Vagina (tissue), 2 donors: Measurements from ENCODE around the gene SMARCA2. TPM values are rescaled to one million over a fixed set of nuclear protein-coding genes. Genes with fewer than 3 reads are reported as not detected.

Source experiments
- DNase-seq, 2 donors: peaks; one replicate each; pipeline ENCODE4 v3.0.0-alpha.2; 2017; ENCODE audit errors: extremely low spot score in 2 of 2
- H3K27ac ChIP-seq: fragments of 200-600 bp; sonication (generic); one replicate; pipeline ENCODE4 v1.5.1; 2019
- H3K27me3 ChIP-seq: fragments of 200-600 bp; sonication (generic); one replicate; pipeline ENCODE4 v1.5.1; 2019
- H3K36me3 ChIP-seq, 2 donors: fragments of 200-600 bp; sonication (generic); one replicate each; pipeline ENCODE4 v1.5.1; 2017 to 2019
- H3K4me1 ChIP-seq: fragments of 200-600 bp; sonication (generic); one replicate; pipeline ENCODE4 v1.5.1; 2019
- H3K4me3 ChIP-seq, 2 donors: fragments of 200-600 bp; sonication (generic); 1 replicate in 1 of 2; 2 replicates in 1 of 2; pipeline ENCODE4 v1.5.1; 2016 to 2019
- H3K9me3 ChIP-seq: fragments of 200-600 bp; sonication (generic); one replicate; pipeline ENCODE4 v1.5.1; 2019
- POLR2A ChIP-seq, 2 donors: fragments of 450-650 bp; IDR thresholded peaks; one replicate each; pipeline ENCODE4 v1.6.1; 2017; ENCODE audit warnings: antibody characterized with exemption in 2 of 2, mild to moderate bottlenecking in 2 of 2, moderate library complexity in 2 of 2
- POLR2AphosphoS5 ChIP-seq, 2 donors: sonication (generic); formaldehyde crosslinking; IDR thresholded peaks; one replicate each; pipeline ENCODE4 v1.9.0; 2017; ENCODE audit warnings: antibody characterized with exemption in 2 of 2, mild to moderate bottlenecking in 2 of 2, low read depth in 1 of 2; ENCODE audit not compliant: insufficient read depth in 1 of 2
- intact Hi-C: fragments of 100-400 bp; cut with DNase I; formaldehyde crosslinking; loops from one replicate; pipeline ENCODE4 v1.15.1; 2023
- total RNA-seq: library from RNA; depleted of rRNA; stranded (reverse); fragments of >200 nt; gene quantifications from one replicate; pipeline ENCODE4 v1.2.3, GENCODE V29; 2016
- TF ChIP-seq, protein P1 (sequence below), 3 experiments: fragments of 450-650 bp in 2 of 3; fragments of 200-600 bp in 1 of 3; sonication (generic) in 1 of 3; IDR thresholded peaks; one replicate each; pipeline ENCODE4 v1.5.1; 2017 to 2019; ENCODE audit warnings: antibody characterized with exemption in 3 of 3, mild to moderate bottlenecking in 2 of 3, moderate library complexity in 2 of 3

The SMARCA2 gene
- total RNA-seq, 1 donor from 2014 or later = 98.0 TPM

DNA sequence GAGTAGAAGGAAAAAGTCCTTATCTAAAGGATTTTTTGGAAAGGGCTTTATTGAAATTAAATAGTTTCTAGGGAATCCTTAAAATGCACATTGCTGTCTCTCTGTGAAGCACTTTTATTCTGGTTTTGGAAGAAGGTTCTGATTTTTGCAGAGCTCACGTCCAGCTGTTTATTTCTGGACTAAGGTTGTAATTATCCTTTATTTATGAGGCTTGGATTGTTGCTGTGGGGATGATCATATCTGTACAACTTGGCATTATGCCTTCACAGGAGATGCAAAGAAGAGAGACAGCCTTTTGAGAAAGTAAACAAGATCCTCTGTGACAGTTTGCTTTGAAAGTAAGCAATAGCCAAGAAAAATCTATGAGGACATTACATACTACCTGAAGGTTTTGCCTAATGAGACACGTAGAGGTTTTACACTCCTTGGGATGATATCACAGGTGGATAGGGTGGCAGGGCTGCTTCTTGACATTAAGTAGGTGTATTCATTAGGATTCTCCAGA, 14.6 kb downstream of the SMARCA2 start:
- DNase-seq = no peak
- H3K27me3 ChIP-seq = no peaks in the 10 kb centered on the region
- TF ChIP-seq, protein P1, sequence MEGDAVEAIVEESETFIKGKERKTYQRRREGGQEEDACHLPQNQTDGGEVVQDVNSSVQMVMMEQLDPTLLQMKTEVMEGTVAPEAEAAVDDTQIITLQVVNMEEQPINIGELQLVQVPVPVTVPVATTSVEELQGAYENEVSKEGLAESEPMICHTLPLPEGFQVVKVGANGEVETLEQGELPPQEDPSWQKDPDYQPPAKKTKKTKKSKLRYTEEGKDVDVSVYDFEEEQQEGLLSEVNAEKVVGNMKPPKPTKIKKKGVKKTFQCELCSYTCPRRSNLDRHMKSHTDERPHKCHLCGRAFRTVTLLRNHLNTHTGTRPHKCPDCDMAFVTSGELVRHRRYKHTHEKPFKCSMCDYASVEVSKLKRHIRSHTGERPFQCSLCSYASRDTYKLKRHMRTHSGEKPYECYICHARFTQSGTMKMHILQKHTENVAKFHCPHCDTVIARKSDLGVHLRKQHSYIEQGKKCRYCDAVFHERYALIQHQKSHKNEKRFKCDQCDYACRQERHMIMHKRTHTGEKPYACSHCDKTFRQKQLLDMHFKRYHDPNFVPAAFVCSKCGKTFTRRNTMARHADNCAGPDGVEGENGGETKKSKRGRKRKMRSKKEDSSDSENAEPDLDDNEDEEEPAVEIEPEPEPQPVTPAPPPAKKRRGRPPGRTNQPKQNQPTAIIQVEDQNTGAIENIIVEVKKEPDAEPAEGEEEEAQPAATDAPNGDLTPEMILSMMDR (IDR thresholded peaks at IDR 0.05) = no peak
- TF ChIP-seq POLR2A (IDR thresholded peaks at IDR 0.05) = no peak
- no peak for TF ChIP-seq POLR2AphosphoS5 (IDR thresholded peaks at IDR 0.05; ENCODE audit: insufficient read depth in 1 of 2, low read depth in 1 of 2)
- H3K4me3 ChIP-seq = no peak overlapping the region
- intact Hi-C loops = no loop called here
- H3K9me3 ChIP-seq = no peaks in the 10 kb centered on the region
- H3K27ac ChIP-seq = no peak overlapping the region
- H3K4me1 ChIP-seq = peaks cover 71% of the 10 kb centered on the region
- H3K36me3 ChIP-seq = peaks cover 0 to 20% of the 10 kb centered on the region in 2 donors

DNA sequence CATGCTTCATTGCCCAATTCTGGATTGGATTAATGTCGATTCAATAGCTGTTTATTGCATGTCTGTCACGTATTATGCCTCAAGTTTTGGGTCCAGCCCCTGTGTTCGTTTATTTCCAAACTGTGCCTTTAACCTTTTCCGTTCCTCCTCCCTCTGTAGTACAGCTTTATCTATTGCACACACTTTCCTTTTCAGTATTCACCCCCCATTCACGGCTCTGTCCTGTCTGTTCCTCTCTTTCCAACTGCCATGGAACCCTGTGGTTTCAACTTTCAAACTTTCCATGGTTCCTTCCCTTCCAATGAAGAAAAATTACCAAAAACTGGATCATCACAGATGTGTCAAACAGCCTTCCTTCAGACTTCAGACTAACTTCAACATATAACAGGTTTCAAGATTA, 17.1 kb downstream of the SMARCA2 start:
- intact Hi-C loops = no loop called here
- Histone ChIP-seq H3K27me3 (no peaks in the 10 kb centered on the region), H3K4me3 (no peak overlapping the region), H3K36me3 (peaks cover 0 to 29% of the 10 kb centered on the region in 2 donors), H3K9me3 (no peaks in the 10 kb centered on the region), H3K4me1 (peaks cover 46% of the 10 kb centered on the region), H3K27ac (no peak overlapping the region)
- no peak for DNase-seq
- TF ChIP-seq POLR2A (IDR thresholded peaks at IDR 0.05) (no peak), POLR2AphosphoS5 (IDR thresholded peaks at IDR 0.05; ENCODE audit: insufficient read depth in 1 of 2, low read depth in 1 of 2) (no peak)
- TF ChIP-seq, protein P1 (IDR thresholded peaks at IDR 0.05) = no peak

DNA sequence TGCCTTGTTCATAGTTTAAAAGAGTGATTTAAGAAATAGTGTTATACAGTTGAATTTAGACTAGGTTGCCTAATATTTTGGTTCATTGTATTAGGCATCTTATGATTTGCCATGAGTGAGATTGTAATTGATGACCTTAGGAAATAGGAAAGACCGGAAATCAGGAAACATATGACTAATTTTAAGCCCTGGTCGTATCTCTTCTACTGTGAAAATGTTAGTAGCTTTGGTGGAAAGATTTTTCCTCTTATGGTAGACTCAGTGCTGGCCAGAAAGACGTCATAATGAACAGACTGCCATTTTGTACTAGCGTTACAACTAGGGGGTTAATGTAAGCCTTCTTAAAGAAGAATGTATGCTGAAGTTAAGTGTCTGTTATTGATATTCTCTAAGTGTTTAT, 21.7 kb downstream of the SMARCA2 start:
- no peak for TF ChIP-seq POLR2AphosphoS5 (IDR thresholded peaks at IDR 0.05; ENCODE audit: insufficient read depth in 1 of 2, low read depth in 1 of 2)
- Histone ChIP-seq H3K27me3 (no peaks in the 10 kb centered on the region), H3K4me1 (peaks cover 20% of the 10 kb centered on the region), H3K36me3 (peaks cover 0 to 52% of the 10 kb centered on the region in 2 donors), H3K9me3 (no peaks in the 10 kb centered on the region), H3K4me3 (no peak overlapping the region), H3K27ac (no peak overlapping the region)
- intact Hi-C loops = no loop called here
- DNase-seq = no peak

DNA sequence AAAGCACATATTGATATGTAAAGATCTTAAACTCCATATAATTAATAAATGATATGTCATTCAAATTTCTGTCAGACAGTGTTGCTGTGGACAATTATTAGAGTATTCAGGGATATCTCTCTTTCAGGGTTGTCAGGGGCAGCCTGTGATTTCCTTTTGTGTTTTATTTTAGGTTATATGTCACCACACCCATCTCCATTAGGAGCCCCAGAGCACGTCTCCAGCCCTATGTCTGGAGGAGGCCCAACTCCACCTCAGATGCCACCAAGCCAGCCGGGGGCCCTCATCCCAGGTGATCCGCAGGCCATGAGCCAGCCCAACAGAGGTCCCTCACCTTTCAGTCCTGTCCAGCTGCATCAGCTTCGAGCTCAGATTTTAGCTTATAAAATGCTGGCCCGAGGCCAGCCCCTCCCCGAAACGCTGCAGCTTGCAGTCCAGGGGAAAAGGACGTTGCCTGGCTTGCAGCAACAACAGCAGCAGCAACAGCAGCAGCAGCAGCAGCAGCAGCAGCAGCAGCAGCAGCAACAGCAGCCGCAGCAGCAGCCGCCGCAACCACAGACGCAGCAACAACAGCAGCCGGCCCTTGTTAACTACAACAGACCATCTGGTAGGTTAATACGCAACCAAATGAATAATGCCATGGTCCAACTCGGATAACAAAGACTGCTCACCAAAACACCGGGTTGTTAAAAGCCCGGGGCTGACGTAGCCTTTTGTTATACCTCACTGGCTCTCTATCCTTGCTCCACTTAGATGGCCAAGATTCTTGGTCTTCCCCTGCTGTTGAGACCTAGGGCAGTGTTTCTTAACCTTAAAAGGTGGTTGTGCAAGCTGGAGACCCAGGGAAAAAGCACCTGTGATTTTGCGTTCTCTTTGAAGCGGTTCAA, 24.4 kb downstream of the SMARCA2 start:
- Histone ChIP-seq H3K36me3 (peaks cover 0 to 41% of the 10 kb centered on the region in 2 donors), H3K4me1 (peaks cover 16% of the 10 kb centered on the region), H3K4me3 (no peak overlapping the region), H3K27ac (no peak overlapping the region), H3K9me3 (no peaks in the 10 kb centered on the region), H3K27me3 (no peaks in the 10 kb centered on the region)
- TF ChIP-seq, protein P1 (IDR thresholded peaks at IDR 0.05) = no peak
- no peak for DNase-seq
- intact Hi-C loops = no loop called here

DNA sequence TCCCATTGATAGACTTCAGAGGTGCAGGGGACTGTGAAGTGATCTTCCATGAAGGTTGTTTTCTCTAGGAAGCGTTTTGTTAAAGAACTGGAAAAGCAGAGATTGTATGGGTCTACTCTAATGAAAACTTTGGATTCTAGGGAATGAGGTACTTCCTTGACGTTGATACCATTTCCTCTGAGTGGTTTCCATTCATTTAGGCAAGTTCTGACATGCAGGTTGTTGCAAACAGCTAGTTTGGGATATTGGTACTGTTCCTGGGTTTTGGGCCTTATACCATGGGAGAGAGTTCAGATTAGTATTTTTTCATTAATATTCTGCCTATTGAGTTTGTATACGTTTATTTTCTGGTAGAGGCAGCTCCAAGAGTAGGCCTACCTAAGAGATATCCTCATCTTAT, 25.7 kb downstream of the SMARCA2 start:
- Histone ChIP-seq H3K27ac (no peak overlapping the region), H3K27me3 (no peaks in the 10 kb centered on the region), H3K36me3 (peaks cover 0 to 31% of the 10 kb centered on the region in 2 donors), H3K9me3 (no peaks in the 10 kb centered on the region), H3K4me1 (peaks cover 16% of the 10 kb centered on the region), H3K4me3 (no peak overlapping the region)
- TF ChIP-seq, protein P1 (IDR thresholded peaks at IDR 0.05) = no peak
- TF ChIP-seq POLR2A (IDR thresholded peaks at IDR 0.05) = no peak
- no peak for TF ChIP-seq POLR2AphosphoS5 (IDR thresholded peaks at IDR 0.05; ENCODE audit: insufficient read depth in 1 of 2, low read depth in 1 of 2)
- DNase-seq = no peak
- intact Hi-C loops = no loop called here
